HG02981 (cell line): ENCODE data around the gene CAND2.
"Not testable (repeated sequence)": the region's sequence is repeated elsewhere in the genome, so short reads cannot be mapped to it uniquely, and the experiment has no call there.

ENCODE experiments used
- ATAC-seq: cut with Tn5 transposase; IDR thresholded peaks from one replicate; pipeline ENCODE4 v1.9.1; 2021; ENCODE audit warnings: mild to moderate bottlenecking, moderate library complexity; ENCODE audit not compliant: unreplicated experiment

CAND2 gene

GRCh38 chr3:12853847-12854246 is 57.4 kb downstream of the CAND2 start:
- not testable (repeated sequence) for ATAC-seq

DNA sequence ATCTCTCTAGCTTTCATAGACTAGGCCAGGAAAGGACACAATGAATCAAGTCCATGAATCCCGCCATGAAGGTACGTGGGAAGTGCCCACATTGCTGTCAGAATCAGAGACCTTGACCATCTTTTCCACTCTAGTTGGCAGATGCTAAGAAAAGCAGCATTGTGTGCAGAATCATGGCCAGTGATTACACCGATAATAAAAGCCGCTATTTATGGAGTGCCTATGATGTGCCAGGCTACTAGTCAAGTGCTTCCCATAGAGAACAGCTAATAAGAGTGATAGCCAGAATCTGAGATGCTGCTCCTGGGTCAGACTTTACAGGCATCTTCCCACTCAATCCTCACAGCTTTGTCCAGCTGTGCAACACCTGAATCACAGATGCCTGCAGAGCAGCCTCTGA is 58.1 kb downstream of the CAND2 start:
- ATAC-seq, result no peak

GRCh38 chr3:12856626-12857025 is 60.1 kb downstream of the CAND2 start:
- no peak for ATAC-seq

- ATAC-seq, result no peak
These were observed 63.4 kb downstream of the CAND2 start for GRCh38 chr3:12859840-12860239.

GRCh38 chr3:12861611-12862010 is 65.1 kb downstream of the CAND2 start:
- ATAC-seq, result no peak

GRCh38 chr3:12862387-12862786 is 65.9 kb downstream of the CAND2 start:
- no peak for ATAC-seq

GRCh38 chr3:12865271-12865670 is 68.8 kb downstream of the CAND2 start:
- no peak for ATAC-seq

DNA sequence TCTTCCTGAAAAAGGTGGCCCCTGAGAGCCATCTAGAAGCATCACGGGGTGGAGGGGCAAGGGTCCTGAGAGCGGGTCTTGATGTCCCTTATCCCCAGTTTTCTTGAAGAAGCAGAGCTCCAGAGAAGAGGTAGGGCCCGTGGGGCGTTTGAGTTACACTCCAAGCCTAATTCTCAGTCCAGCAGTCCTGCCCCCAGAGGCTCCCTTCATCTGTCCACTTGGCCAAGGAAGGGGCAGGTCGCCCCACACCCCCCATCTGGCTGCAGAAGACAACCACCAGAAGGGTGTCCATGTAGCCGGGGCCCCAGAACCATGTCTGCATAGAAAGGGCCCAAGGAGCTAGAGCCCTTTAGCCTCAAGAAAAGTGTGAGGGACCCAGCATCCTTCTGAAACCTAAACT is 70.4 kb downstream of the CAND2 start:
- ATAC-seq, result no peak

- ATAC-seq, result peak; percentile 53
These were observed 71.9 kb downstream of the CAND2 start for GRCh38 chr3:12868039-12869034.

- ATAC-seq, result peak; percentile 46
These were observed 72.6 kb downstream of the CAND2 start for GRCh38 chr3:12869035-12869621.

DNA sequence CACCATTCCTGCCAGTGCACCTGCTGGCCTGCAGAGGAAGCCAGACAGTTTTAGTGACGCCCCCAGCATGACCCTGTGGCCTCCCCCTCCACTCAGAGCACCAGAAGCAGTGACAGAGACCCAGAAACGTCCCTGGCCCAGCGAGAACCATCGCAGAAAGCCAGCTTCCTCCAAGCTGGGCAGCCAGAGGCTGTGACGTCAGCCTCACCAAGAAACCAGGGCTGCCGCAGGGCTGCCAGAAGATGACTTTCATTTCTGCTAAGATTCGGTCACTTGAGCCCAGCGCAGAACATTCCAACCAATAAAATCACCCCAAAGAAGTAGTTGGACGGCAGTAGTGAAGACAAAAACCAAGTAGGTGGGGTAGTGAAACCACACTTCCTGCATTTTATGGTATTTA is 74.5 kb downstream of the CAND2 start:
- peak; percentile 37 for ATAC-seq

DNA sequence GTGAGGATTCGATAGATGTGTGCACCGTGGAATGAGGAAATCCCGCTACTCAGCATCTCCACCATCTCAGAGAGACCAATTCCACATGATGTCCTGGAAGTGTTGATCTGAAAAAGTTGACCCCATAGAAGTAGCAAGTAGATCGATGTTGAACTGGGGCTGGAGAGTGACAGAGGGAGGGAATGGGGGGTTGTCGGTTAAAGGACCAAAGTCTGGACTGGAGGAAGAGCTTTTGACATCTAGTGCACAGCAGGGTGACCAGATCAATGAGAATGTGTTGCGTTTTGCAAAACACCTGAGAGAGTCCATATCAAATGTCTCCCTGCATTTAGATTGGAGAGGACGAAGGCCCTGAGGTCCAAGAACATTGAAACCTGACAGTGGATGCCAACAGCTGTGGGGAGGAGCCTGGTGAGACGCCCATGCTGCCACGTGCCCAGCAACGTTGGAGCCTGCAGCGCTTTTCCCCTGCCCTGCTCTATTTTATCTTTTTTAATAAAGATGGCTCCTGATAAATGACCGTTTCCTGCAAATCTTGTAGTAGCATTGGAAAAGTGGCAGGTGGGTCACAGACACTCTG is 75.0 kb downstream of the CAND2 start:
- no peak for ATAC-seq

GRCh38 chr3:12875857-12876836 is 79.7 kb downstream of the CAND2 start:
- ATAC-seq, result no peak

DNA sequence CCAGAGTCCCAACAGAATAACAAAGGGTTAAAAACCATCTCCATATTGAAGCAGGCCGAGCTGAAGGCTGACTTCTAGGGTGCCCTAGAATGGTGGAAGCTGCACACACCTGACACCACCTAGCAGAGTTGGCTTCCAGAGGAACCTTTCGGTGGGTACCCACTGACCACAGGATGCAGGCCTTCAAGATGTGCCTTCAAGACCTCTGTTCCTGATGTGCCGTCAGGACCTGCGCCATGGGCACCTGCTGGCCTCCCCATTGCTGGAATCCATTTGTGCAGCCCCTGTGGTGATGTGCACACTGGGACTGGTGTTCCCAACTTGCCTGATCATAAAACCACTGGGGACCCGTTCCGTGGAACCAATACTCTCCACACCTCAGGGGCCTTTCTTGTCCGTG is 80.6 kb downstream of the CAND2 start:
- ATAC-seq, result no peak

DNA sequence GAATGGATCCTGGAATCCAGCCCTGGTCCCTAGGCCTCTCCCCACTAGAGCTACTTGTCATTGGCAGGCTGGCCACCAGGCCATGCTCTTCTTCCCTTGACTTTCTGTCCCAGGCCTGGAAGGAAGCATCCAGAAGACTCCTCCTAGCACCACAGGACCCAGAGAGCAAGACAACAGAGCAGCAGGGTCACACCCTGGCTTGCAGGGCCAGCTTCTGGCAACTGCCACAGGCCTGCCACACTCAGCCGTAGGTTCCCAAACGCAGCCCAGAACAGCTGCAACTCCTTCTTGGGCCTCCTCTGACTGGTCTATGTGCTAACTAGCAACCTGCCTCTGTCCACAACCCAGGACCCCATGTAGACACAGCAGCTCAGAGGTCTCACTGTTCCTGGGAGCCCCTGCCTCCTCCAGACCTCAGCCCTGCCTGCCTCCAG is 81.7 kb downstream of the CAND2 start:
- no peak for ATAC-seq

- not testable (repeated sequence) for ATAC-seq
These were observed 82.3 kb downstream of the CAND2 start for GRCh38 chr3:12878758-12879157.

DNA sequence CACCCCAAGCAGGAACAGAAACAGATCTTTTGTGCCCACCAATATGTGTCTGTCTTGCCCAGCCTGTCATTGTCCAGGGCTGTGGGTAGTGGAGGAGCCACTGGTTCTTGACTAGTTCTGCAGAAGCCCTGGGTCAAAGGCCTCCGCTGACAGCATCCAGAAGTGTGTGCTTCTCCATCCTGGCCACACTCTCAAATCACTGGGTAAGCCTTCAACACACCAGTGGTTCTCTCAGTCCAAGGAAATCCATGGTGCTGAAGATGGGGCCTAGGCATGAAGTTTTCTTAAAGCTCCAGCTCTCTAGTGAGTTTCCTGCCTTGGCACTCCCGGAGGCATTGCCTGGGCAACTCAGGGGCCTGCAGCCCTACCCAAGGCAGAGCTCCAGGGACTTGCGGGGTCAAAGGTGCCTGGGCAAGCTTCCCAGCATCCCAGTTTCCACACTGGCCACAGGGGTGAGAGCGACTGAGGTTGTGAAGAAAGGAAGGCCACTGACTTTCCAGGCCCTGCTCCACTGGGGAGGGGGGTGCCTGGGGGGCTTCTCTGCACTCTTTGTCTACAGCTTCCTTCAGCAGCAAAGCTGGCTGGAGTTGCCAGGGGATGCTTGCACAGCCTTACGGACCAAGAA is 82.8 kb downstream of the CAND2 start:
- no peak for ATAC-seq

DNA sequence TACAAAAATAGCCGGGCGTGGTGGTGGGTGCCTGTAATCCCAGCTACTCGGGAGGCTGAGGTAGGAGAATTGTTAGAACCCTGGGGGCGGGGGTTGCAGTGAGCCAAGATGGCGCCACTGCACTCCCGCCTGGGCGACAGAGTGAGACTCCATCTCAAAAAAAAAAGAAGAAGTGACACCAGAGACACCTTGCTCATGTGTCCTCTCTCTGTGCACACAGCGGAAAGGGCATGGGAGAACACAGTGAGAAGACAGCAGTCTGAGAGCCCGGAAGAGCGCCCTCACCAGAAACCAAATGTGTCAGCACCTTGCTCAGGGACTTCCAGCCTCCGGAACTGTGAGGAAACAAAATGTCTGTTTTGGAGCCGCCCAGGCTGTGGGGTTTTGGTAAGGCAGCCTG is 85.4 kb downstream of the CAND2 start:
- ATAC-seq, result peak; percentile 44

- ATAC-seq, result no peak
These were observed 86.1 kb downstream of the CAND2 start for GRCh38 chr3:12882336-12883310.
